Endothelial cell of umbilical vein (primary cell): ENCODE results near the gene CHD9. TPM values are rescaled to one million over a fixed set of nuclear protein-coding genes. Genes with fewer than 3 reads are reported as not detected.

Experiments
- BruUV-seq: library from RNA; stranded (reverse); fragments of 400-500 nt; replicated peaks from 2 replicates; lab custom pipeline; 2021; lab: Mats Ljungman, UMichigan
- CTCF ChIA-PET: fragments of 300-600, 350-600 bp; sonication (Branson Sonifier 250); formaldehyde crosslinking; loops from one replicate; lab custom pipeline; 2021; ENCODE audit warnings: antibody characterized with exemption, inconsistent platforms; lab: Charles Lee
- POLR2A ChIA-PET: fragments of 300-600, 350-600 bp; sonication (Branson Sonifier 250); formaldehyde crosslinking; loops from one replicate; lab custom pipeline; 2021; ENCODE audit warnings: antibody characterized with exemption, inconsistent platforms; lab: Charles Lee
- DNase-seq: peaks from one replicate; pipeline ENCODE4 v3.0.0-alpha.2; 2011; ENCODE audit warnings: low read depth, low spot score
- FAIRE-seq: peaks from 2 replicates; lab custom pipeline; 2011; peaks lifted over from hg19 to GRCh38; lab: Jason Lieb, UNC
- H2AFZ ChIP-seq: 2 replicates; pipeline ENCODE4 v1.6.0; 2012; ENCODE audit warnings: low read depth, low read length, control low read depth, inconsistent platforms
- H3K27ac ChIP-seq: 2 replicates; pipeline ENCODE4 v1.5.1; 2011; ENCODE audit warnings: low read depth, mild to moderate bottlenecking, control low read depth, low read length, moderate library complexity; ENCODE audit not compliant: insufficient read depth
- H3K27me3 ChIP-seq, 2 experiments: 2 replicates each; pipeline versions ENCODE4 v1.6.0 to v1.6.1; 2011; ENCODE audit warnings: low read length in 2 of 2, mixed read lengths in 1 of 2; ENCODE audit not compliant: control insufficient read depth in 2 of 2, insufficient read depth in 2 of 2
- H3K36me3 ChIP-seq, 2 experiments: 2 replicates in 1 of 2; 3 replicates in 1 of 2; pipeline ENCODE4 v1.5.1; 2011; ENCODE audit warnings: low read length in 2 of 2, mild to moderate bottlenecking in 1 of 2, moderate library complexity in 1 of 2; ENCODE audit not compliant: control insufficient read depth in 2 of 2, insufficient read depth in 2 of 2; ENCODE audit errors: extremely low read depth in 1 of 2
- H3K4me1 ChIP-seq: 3 replicates; pipeline ENCODE4 v1.5.1; 2011; ENCODE audit warnings: mild to moderate bottlenecking, low read length; ENCODE audit not compliant: control insufficient read depth, insufficient read depth; ENCODE audit errors: extremely low read depth
- H3K4me2 ChIP-seq: 2 replicates; pipeline ENCODE4 v1.6.1; 2011; ENCODE audit warnings: low read length, control low read depth, mixed read lengths; ENCODE audit not compliant: insufficient read depth
- H3K4me3 ChIP-seq, 3 experiments: fragments of 200-600 bp in 1 of 3; sonication (generic), shearing (Covaris generic) in 1 of 3; replicated peaks in 1 of 3; 2 replicates each; pipeline ENCODE4 v1.5.1; 2011 to 2016; ENCODE audit warnings: control low read depth in 3 of 3, low read length in 3 of 3, mild to moderate bottlenecking in 2 of 3, inconsistent platforms in 1 of 3, low read depth in 1 of 3, moderate library complexity in 1 of 3; ENCODE audit not compliant: insufficient read depth in 1 of 3
- H3K79me2 ChIP-seq: 2 replicates; pipeline ENCODE4 v1.6.0; 2012; ENCODE audit warnings: low read length, inconsistent platforms; ENCODE audit not compliant: control insufficient read depth, insufficient read depth
- H3K9ac ChIP-seq: replicated peaks from 2 replicates; pipeline ENCODE3; 2011; ENCODE audit warnings: low read length, control low read depth; ENCODE audit not compliant: insufficient read depth; ENCODE audit errors: extremely low read depth
- H3K9me1 ChIP-seq: replicated peaks from 3 replicates; pipeline ENCODE4 v1.6.0; 2011; ENCODE audit warnings: mild to moderate bottlenecking, low read length; ENCODE audit not compliant: control insufficient read depth, insufficient read depth; ENCODE audit errors: extremely low read depth
- H3K9me3 ChIP-seq: replicated peaks from 2 replicates; pipeline ENCODE4 v1.5.1; 2012; ENCODE audit warnings: low read length, inconsistent platforms; ENCODE audit not compliant: control insufficient read depth, insufficient read depth
- H4K20me1 ChIP-seq: replicated peaks from 2 replicates; pipeline ENCODE3; 2011; ENCODE audit warnings: mild to moderate bottlenecking, low read length; ENCODE audit not compliant: control insufficient read depth, insufficient read depth; ENCODE audit errors: extremely low read depth
- EZH2 ChIP-seq: IDR thresholded peaks from 2 replicates; pipeline ENCODE4 v1.6.1; 2012; ENCODE audit warnings: borderline replicate concordance, low read depth, mild to moderate bottlenecking, moderate library complexity, low read length, inconsistent platforms; ENCODE audit not compliant: severe bottlenecking
- FOS ChIP-seq: IDR thresholded peaks from 2 replicates; pipeline ENCODE4 v1.6.1; 2011; ENCODE audit warnings: mild to moderate bottlenecking, low read length, moderate library complexity, borderline replicate concordance; ENCODE audit not compliant: insufficient read depth
- GATA2 ChIP-seq: IDR thresholded peaks from 2 replicates; pipeline ENCODE4 v1.7.0; 2011; ENCODE audit warnings: low read depth, mild to moderate bottlenecking, moderate library complexity, mixed read lengths, low read length; ENCODE audit not compliant: insufficient read length, insufficient read depth
- JUN ChIP-seq: IDR thresholded peaks from 2 replicates; pipeline ENCODE4 v1.6.1; 2011; ENCODE audit warnings: borderline replicate concordance, low read depth; ENCODE audit not compliant: insufficient read length, insufficient read depth
- dilution Hi-C: fragments of 300-500 bp; cut with MboI; formaldehyde crosslinking; loops from one replicate; pipeline ENCODE4 v1.15.0; 2019; ENCODE audit warnings: low sequenced_read_pairs; ENCODE audit not compliant: extremely low pct_ligation_motif_present
- intact Hi-C: fragments of 100-400 bp; cut with micrococcal nuclease; formaldehyde crosslinking; loops from one replicate; pipeline ENCODE4 v1.10.0; 2022
- polyA plus RNA-seq, 4 experiments: library from polyadenylated mRNA; depleted of rRNA in 3 of 4; stranded (reverse) in 3 of 4; unstranded in 1 of 4; fragments of >200 nt; gene quantifications; 2 replicates each; pipeline versions ENCODE4 v1.2.1 to v1.2.3, GENCODE V29; 2011 to 2012; ENCODE audit warnings: missing spikeins in 1 of 4
- total RNA-seq: library from RNA; stranded (reverse); gene quantifications from 2 replicates; pipeline ENCODE4 v1.2.3, GENCODE V29; 2021
- TF ChIP-seq, protein P1 (sequence below), 2 donors: IDR thresholded peaks; 1 replicate in 1 of 2; 2 replicates in 1 of 2; pipeline ENCODE4 v1.5.1; 2011; ENCODE audit warnings: low read length in 2 of 2, mild to moderate bottlenecking in 2 of 2, moderate library complexity in 2 of 2, control low read depth in 1 of 2, inconsistent platforms in 1 of 2, low read depth in 1 of 2; ENCODE audit not compliant: insufficient read depth in 1 of 2; ENCODE audit errors: extremely low read depth in 1 of 2

CHD9 gene
- total and polyA plus RNA-seq, 2 donors (not counting 3 experiments of a cell fraction or from before 2014, with no cell fraction given): 9.9 to 59.2 TPM

DNA sequence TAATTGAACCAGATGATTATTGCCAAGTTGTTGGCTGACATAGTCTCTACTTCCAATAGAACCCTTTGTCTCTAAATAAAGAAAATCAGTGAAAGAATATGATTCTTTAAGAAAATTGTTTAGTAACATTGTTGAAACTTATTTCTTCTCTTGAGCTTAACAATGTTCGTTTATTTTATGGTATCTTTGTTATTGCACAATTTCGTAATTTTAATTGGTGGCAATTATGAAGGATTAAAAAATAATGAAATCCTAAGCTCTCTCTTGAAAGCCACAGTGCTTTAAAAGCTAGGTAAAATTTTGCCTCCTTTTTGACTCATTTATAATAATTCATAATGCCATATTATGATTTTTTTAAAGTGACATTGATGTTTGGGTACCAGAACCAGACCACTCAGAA lies 230.4 kb downstream of the CHD9 start:
- Histone ChIP-seq H3K9me3 (no peaks in the 10 kb centered on the region), H3K36me3 (peaks cover 11 to 31% of the 10 kb centered on the region in 2 experiments), H3K4me1 (peaks cover 11% of the 10 kb centered on the region), H3K4me3 (no peak overlapping the region), H3K27me3 (no peaks in the 10 kb centered on the region), H3K27ac (no peak overlapping the region), H2AFZ (no peak overlapping the region), H3K9ac (no peak overlapping the region), H3K79me2 (no peaks in the 10 kb centered on the region), H3K9me1 (no peaks in the 10 kb centered on the region), H3K4me2 (no peak overlapping the region), H4K20me1 (no peaks in the 10 kb centered on the region)
- dilution Hi-C loops (no loop called here), intact Hi-C loops (no loop called here)
- no TSS peak for BruUV-seq
- DNase-seq: no peak
- POLR2A ChIA-PET: no interaction called here
- no peak for FAIRE-seq
- no peak for TF ChIP-seq EZH2
- TF ChIP-seq, protein P1, sequence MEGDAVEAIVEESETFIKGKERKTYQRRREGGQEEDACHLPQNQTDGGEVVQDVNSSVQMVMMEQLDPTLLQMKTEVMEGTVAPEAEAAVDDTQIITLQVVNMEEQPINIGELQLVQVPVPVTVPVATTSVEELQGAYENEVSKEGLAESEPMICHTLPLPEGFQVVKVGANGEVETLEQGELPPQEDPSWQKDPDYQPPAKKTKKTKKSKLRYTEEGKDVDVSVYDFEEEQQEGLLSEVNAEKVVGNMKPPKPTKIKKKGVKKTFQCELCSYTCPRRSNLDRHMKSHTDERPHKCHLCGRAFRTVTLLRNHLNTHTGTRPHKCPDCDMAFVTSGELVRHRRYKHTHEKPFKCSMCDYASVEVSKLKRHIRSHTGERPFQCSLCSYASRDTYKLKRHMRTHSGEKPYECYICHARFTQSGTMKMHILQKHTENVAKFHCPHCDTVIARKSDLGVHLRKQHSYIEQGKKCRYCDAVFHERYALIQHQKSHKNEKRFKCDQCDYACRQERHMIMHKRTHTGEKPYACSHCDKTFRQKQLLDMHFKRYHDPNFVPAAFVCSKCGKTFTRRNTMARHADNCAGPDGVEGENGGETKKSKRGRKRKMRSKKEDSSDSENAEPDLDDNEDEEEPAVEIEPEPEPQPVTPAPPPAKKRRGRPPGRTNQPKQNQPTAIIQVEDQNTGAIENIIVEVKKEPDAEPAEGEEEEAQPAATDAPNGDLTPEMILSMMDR (IDR thresholded peaks at IDR 0.05; ENCODE audit: extremely low read depth in 1 of 2, insufficient read depth in 1 of 2, low read depth in 1 of 2, low read length in 2 of 2): no peak
- TF ChIP-seq FOS: no peak
- no peak for TF ChIP-seq JUN
- TF ChIP-seq GATA2: no peak
- CTCF ChIA-PET: interaction anchor here (0.8 to 1.3 kb wide), 4 partner anchors 9 to 1094 kb away, joined by 3 to 4 read pairs (median 3); partner anchors contain the start of gene CHD9
